Cardiac muscle cell (in vitro differentiated cells and primary cell): ENCODE measurements around the gene CDK14. TPM values are rescaled to one million over a fixed set of nuclear protein-coding genes. Genes with fewer than 3 reads are reported as not detected.

ENCODE experiments used
- DNase-seq, 2 donors: peaks; one replicate each; pipeline versions ENCODE4 v3.0.0 to v3.0.0-alpha.2; 2010 to 2017; ENCODE audit warnings: low read depth in 1 of 2, low spot score in 1 of 2
- H3K27ac ChIP-seq: fragments of 200-600 bp; sonication (generic); 2 replicates; pipeline ENCODE4 v1.5.1; 2016
- H3K27me3 ChIP-seq: fragments of 200-600 bp; sonication (generic); 2 replicates; pipeline ENCODE4 v1.6.0; 2016; ENCODE audit warnings: control low read depth
- H3K36me3 ChIP-seq: fragments of 200-600 bp; sonication (generic); 2 replicates; pipeline ENCODE4 v1.5.1; 2016; ENCODE audit warnings: control low read depth
- H3K4me1 ChIP-seq: fragments of 200-600 bp; sonication (generic); 2 replicates; pipeline ENCODE4 v1.8.1; 2017; ENCODE audit warnings: low read depth, mild to moderate bottlenecking, mixed run types
- H3K4me3 ChIP-seq: fragments of 200-600 bp; sonication (generic); 2 replicates; pipeline ENCODE4 v1.5.1; 2016; ENCODE audit warnings: mild to moderate bottlenecking
- H3K9me3 ChIP-seq: fragments of 200-600 bp; sonication (generic); 2 replicates; pipeline ENCODE4 v1.5.1; 2017; ENCODE audit warnings: low read depth, mild to moderate bottlenecking, control low read depth
- polyA plus RNA-seq: library from polyadenylated mRNA; unstranded; fragments of >200 nt; fragmentation: Nextera tagmentation; extraction: Ambion mirVana; gene quantifications from 2 replicates; pipeline ENCODE4 v1.2.1, GENCODE V29; 2016
- total RNA-seq: library from RNA; depleted of rRNA; stranded (reverse); fragments of >200 nt; gene quantifications from 2 replicates; pipeline ENCODE4 v1.2.3, GENCODE V29; 2016
- TF ChIP-seq, protein P1 (sequence below): IDR thresholded peaks from 2 replicates; pipeline ENCODE4 v1.5.1; 2012; ENCODE audit warnings: low read depth, mild to moderate bottlenecking, low read length

CDK14 gene
- total and polyA plus RNA-seq, 2 experiments from 2014 or later = 22.5 to 23.1 TPM

DNA sequence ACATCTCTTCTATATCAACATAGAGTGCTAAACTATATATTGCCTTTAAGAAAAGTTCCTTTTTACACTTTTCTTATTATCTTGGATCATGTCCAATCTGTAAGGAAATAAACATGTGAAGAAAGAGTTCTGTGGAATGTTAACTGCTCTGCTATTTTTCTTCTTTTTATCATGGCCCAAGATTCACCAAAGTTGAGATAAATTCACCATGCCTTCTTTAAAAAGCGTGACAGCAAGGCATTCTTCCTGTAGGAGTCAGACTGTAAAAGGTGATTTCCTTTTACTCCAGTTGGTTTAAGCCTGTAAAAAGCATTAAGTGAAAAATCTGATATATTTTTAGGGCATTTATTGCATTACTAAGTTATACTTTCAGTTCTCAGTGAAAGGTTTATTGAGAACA lies 502.4 kb downstream of the CDK14 start:
- no peaks in the 10 kb centered on the region for H3K27me3 ChIP-seq
- no peaks in the 10 kb centered on the region for H3K9me3 ChIP-seq
- TF ChIP-seq, protein P1, sequence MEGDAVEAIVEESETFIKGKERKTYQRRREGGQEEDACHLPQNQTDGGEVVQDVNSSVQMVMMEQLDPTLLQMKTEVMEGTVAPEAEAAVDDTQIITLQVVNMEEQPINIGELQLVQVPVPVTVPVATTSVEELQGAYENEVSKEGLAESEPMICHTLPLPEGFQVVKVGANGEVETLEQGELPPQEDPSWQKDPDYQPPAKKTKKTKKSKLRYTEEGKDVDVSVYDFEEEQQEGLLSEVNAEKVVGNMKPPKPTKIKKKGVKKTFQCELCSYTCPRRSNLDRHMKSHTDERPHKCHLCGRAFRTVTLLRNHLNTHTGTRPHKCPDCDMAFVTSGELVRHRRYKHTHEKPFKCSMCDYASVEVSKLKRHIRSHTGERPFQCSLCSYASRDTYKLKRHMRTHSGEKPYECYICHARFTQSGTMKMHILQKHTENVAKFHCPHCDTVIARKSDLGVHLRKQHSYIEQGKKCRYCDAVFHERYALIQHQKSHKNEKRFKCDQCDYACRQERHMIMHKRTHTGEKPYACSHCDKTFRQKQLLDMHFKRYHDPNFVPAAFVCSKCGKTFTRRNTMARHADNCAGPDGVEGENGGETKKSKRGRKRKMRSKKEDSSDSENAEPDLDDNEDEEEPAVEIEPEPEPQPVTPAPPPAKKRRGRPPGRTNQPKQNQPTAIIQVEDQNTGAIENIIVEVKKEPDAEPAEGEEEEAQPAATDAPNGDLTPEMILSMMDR = no peak
- H3K27ac ChIP-seq = no peak overlapping the region
- peak in 1 of 2 donors; percentile 63 for DNase-seq
- H3K4me3 ChIP-seq = no peak overlapping the region
- H3K36me3 ChIP-seq = no peaks in the 10 kb centered on the region
- no peaks in the 10 kb centered on the region for H3K4me1 ChIP-seq

DNA sequence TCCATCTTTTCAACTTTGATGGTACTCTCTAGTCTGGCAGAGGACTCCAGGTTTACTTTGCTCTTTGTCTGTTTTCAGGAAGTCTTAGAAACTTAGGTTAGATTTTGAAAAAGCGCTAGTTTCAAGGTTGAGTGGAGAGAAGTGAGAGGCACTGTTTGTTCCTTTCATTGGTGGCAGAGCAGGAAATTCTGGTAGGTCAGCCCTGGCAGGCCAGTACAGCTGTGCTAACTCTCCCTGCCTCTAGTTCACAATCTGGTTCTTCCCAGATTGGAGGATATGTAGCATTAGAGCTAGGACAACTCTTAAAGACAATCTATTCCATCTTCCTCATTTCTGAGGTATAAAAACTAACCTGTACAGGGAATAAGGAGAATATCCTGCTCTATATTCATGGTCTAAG lies 507.2 kb downstream of the CDK14 start:
- DNase-seq = no peak
- H3K4me1 ChIP-seq = no peaks in the 10 kb centered on the region
- H3K36me3 ChIP-seq = no peaks in the 10 kb centered on the region
- H3K27ac ChIP-seq = no peak overlapping the region
- H3K4me3 ChIP-seq = no peak overlapping the region
- H3K9me3 ChIP-seq = no peaks in the 10 kb centered on the region
- TF ChIP-seq, protein P1 = no peak
- no peaks in the 10 kb centered on the region for H3K27me3 ChIP-seq

DNA sequence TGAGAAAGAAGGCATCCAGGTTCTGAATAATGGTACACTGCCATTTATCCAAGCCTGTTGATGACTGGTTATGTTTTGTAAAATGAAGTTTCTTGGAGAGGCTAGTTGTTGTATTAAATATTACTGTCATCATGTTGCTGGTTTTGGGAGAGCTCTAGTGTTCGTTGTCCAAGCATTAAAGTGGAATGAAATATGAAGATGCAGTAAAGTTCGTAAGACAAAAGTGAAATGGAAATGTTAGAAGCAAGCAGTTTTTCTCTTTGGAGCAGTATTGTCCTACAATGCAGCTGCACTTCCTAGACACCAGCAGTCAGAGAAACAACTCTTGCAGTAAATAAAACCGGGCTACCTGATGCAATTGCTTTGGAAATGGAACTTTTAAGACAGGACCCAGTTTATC lies 511.3 kb downstream of the CDK14 start:
- Histone ChIP-seq H3K27ac (peak overlapping the region; percentile 49), H3K4me3 (no peak overlapping the region)

DNA sequence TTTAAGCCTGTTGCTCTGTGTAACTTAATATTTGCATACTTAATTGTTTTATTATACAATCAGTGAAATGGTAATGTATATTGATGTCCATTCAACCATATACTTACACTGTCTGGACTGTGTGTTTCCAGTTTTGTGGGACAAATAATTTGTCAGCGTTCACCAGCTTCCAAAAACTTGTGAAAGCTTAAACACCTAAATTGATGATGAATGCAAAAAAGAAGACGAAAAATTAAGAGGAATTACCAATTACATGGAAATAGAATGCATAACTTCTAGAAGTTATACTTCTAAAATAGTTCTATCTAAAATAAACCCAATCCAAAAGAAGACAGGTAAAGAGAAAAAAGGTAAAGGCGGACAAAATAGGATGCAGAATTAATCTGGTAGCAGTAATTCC lies 513.1 kb downstream of the CDK14 start:
- H3K4me3 ChIP-seq = no peak overlapping the region
- H3K36me3 ChIP-seq = no peaks in the 10 kb centered on the region
- no peaks in the 10 kb centered on the region for H3K27me3 ChIP-seq
- TF ChIP-seq, protein P1 = no peak
- H3K4me1 ChIP-seq = no peaks in the 10 kb centered on the region
- DNase-seq = no peak
- H3K9me3 ChIP-seq = no peaks in the 10 kb centered on the region
- no peak overlapping the region for H3K27ac ChIP-seq

More for the DNA sequence above, 511.3 kb downstream of the CDK14 start:
- H3K4me1 ChIP-seq = no peaks in the 10 kb centered on the region
- TF ChIP-seq, protein P1 = no peak
- H3K36me3 ChIP-seq = no peaks in the 10 kb centered on the region
- no peaks in the 10 kb centered on the region for H3K27me3 ChIP-seq
- no peaks in the 10 kb centered on the region for H3K9me3 ChIP-seq
- no peak for DNase-seq

DNA sequence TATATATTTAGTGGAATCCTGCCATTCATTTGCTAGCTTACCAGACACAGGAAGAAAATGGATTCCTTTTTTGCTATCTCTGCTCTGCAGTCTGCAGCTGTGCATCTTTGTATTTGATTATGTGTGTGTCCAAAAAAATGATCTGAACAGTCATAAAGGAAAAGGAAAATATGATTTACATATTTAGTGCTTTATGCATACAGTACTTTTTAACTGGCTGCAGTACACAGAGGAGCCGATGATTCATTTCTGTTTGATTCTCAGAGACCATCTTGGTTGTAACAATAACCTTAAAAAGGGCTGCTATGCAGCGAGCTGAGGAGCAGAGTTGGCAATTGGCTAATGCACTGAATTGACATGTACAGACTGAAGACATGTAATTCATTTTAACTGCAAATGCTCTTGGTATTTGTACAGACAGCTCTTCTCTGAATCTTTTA lies 516.8 kb downstream of the CDK14 start:
- Histone ChIP-seq H3K9me3 (no peaks in the 10 kb centered on the region), H3K4me1 (no peaks in the 10 kb centered on the region), H3K36me3 (peaks cover under 1% of the 10 kb centered on the region), H3K4me3 (no peak overlapping the region), H3K27me3 (no peaks in the 10 kb centered on the region), H3K27ac (no peak overlapping the region)
- TF ChIP-seq, protein P1 = no peak
- DNase-seq = peak in 1 of 2 donors; percentile 23

DNA sequence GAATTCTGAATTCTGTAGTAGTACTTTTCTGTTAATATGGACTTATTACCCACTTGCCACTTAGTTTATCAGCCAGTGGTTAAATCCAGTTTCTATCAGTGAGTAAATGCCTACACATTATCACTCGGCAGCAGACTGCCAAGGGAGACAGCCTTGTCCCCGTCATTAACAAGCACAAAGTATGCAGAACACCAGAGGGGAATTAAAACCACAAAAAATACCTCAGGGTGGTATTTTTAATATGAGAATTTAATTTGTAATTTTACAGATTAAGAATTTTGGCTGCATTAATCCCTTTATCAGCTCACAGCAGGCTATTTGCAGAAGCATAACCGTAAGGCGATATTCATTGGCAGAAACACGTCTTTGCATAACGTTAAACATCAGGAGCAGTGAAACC lies 518.1 kb downstream of the CDK14 start:
- Histone ChIP-seq H3K9me3 (no peaks in the 10 kb centered on the region), H3K27me3 (no peaks in the 10 kb centered on the region), H3K36me3 (peaks cover 7% of the 10 kb centered on the region), H3K4me1 (no peaks in the 10 kb centered on the region), H3K4me3 (no peak overlapping the region), H3K27ac (no peak overlapping the region)
- TF ChIP-seq, protein P1 = no peak
- DNase-seq = no peak
